ENCODE data around the gene MRPL57.

GRCh38 chr13:21142766-21143165 lies 33.7 kb upstream of the MRPL57 start:
- no peak for TF ChIP-seq CTCF (tag by site-specific recombination; IDR thresholded peaks at IDR 0.05)
- no peak for TF ChIP-seq KLF1 (tag by site-specific recombination; IDR thresholded peaks at IDR 0.05)
- TF ChIP-seq, protein P1, sequence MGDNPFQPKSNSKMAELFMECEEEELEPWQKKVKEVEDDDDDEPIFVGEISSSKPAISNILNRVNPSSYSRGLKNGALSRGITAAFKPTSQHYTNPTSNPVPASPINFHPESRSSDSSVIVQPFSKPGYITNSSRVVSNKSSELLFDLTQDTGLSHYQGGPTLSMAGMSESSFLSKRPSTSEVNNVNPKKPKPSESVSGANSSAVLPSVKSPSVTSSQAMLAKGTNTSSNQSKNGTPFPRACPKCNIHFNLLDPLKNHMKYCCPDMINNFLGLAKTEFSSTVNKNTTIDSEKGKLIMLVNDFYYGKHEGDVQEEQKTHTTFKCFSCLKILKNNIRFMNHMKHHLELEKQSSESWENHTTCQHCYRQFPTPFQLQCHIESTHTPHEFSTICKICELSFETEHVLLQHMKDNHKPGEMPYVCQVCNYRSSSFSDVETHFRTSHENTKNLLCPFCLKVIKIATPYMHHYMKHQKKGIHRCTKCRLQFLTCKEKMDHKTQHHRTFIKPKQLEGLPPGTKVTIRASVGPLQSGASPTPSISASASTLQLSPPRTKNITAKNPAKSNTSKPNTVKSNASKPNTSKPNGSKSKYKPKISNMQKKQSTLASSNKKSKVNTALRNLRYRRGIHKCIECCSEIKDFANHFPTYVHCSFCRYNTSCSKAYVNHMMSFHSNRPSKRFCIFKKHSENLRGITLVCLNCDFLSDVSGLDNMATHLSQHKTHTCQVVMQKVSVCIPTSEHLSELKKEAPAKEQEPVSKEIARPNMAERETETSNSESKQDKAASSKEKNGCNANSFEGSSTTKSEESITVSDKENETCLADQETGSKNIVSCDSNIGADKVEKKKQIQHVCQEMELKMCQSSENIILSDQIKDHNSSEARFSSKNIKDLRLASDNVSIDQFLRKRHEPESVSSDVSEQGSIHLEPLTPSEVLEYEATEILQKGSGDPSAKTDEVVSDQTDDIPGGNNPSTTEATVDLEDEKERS (tag by site-specific recombination; IDR thresholded peaks at IDR 0.05), result no peak
- no peak for TF ChIP-seq ZNF138 (tag by site-specific recombination; IDR thresholded peaks at IDR 0.05; ENCODE audit: borderline replicate concordance)
- no peak for TF ChIP-seq ZNF155 (tag by site-specific recombination; IDR thresholded peaks at IDR 0.05)
- TF ChIP-seq ZNF121 (tag by site-specific recombination; IDR thresholded peaks at IDR 0.05), result no peak
- TF ChIP-seq ZNF768 (tag by site-specific recombination; IDR thresholded peaks at IDR 0.05), result no peak
- no peak for TF ChIP-seq ZNF423 (tag by site-specific recombination; IDR thresholded peaks at IDR 0.05)
